ENCODE results near the gene APRT.
A peak's percentile ranks its signal among the peaks of the same experiment; 100 is the strongest.
"Not testable (repeated sequence)": the region's sequence is repeated elsewhere in the genome, so short reads cannot be mapped to it uniquely, and the experiment has no call there.

The APRT gene

GRCh38 chr16:88784856-88785105 is 26.9 kb downstream of the APRT start:
- DNase-seq = no peak

DNA sequence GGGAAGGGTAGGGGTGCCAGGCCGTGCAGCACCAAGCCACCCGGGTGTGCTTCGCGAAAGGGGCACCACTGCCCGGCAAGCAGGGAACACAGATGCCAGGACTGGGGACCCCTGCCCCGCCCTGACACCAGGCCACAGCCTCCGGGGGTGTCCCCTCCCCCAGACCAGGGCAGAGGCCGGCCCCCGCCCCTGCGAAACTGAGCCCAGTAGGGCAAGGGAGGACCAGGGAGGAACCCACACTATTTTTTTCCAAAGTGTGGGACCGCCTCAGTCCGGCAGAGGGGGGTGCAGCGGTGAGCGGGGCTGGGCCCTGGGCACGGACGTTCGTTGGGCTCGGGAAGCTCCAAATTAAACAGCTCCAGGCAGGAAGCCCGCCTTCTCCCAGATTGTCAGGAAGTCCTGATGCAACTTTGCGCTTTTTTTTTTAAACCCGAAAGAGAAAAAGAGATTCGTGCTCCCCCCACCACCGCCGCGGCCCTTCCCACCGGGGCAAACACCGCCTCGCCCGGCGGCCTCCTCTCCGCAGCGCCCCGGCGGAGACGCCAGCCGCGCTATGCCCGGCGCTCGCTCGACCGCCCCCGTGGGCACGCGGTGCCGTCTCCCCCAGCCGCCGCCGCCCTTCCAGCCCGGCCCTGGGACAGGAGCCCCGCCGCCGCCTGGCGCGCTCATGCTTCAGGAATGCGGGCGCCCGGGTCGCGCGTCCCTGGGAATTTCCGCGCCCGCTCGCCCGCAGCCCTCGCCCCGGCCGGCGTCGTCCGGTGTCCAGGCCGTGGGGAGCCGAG is 27.5 kb downstream of the APRT start:
- DNase-seq = peak; percentile 78

DNA sequence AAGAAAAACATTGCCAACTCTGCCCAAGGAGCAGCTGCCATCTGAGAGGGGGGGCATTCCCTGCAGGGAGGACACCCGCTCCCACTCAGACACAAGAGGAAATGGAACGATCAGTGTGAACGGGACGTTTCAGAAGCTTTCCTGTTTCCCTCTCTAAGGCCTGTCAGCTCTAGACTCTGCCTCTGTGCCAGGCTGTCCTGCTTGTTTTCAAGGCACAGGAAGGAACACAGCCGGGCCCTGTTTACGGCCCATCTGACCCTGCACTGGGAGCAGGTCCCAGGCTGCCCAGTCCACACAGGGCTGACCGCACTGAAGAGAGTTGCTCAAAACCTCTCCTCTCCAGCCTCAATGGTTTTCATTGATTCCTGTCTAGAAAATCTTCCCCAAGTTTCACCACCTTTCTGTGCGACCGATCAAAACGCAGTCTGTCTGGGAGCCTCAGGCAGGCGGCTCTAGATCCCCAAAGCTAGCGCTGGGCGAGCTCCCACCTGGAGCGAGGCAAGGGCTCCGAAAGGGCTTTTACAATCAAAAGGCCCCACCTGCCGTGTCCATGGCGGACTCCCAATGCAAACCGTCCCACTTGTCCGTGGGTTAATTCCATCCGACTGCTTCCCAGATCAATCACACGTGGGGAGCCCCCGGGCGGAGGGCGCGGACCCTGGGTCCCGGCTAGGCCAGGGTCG is 28.2 kb downstream of the APRT start:
- peak; percentile 53 for DNase-seq

- DNase-seq = peak; percentile 90
Measured at GRCh38 chr16:88782454-88783390, 29.0 kb downstream of the APRT start.

DNA sequence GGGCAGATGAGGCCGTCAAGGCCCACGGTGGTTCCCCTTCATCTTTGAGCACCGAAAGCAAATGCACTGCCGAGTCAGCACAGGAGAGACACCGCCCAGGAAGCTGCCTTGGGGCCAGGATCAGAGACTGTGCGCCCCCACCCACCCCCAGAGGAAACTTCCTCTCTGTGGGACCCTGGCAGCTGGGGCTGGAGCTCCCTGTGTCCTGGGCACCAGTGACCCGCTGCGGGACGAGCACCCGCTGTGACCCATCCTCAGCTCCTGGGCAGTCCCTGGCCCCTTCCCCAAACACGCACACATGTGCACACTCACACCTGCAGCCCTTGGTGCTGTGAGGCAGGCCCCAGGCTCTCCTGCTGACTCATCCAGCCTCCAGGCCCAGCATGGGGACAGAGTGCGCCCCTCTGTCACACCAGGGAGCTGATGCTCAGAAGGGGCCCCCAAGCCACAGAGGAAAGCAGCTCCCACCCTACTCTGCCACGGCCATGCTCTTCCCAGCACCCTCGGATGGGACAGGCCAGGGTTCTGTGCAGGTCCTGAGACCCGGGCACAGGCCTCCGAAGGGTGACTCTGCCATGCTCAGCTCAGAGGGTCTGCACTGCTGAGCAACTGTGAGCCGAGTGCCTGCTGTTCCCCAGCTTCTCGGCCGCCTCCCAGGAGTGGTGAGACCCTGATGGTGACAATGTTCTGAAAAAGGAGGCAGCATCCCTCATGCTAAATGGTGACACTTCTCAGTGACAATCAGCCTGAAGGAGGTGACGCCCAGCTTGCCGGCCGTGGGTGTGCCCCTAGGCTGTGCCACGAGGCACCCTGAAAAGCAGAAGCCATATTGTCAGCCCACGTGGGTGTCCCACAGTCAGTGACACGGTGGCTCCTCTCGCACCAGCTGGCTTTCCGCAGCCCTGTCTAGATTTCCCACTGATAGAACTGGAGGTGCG is 30.3 kb downstream of the APRT start:
- DNase-seq = no peak

DNA sequence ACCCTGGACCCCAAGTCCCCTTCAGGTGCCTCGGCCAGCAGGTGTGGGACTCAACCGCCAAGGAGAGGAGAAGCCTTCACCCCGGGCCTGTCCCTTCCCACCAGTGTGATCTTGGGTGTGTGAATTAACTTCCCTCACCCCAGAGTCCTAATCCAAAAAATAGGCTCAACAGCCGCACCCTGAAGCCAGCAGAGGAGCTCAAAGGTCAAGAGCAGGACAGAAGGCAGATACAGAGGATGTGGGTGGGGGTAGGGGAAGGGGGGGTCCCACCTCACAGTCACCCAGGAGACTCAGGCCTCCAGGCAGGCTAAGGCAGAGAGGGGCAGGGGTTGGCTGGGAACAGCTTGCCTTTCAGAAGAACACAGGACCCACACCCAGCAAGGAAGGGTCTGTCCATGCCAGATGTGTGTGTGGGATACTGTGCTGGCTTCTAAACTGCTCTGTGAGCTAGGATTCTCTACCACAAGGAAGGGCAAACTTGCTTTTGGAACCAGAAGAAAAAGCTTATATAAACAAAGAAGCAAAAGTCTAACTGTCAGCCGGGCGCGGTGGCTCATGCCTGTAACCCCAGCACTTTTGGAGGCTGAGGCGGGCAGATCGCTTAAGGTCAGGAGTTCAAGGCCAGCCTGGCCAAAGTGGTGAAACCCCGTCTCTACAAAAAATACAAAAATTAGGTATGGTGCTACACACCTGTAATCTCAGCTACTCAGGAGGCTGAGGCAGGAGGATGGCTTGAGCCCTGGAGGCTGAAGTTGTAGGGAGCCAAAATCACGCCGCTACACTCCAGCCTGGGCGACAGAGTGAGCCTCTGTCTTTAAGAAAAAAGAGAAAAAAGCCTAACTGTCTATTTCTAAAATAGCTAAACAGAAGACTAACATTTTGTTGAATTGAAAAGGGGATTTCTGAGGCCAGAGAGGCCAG is 31.3 kb downstream of the APRT start:
- DNase-seq = no peak

GRCh38 chr16:88779406-88780141 is 32.2 kb downstream of the APRT start:
- DNase-seq = no peak

DNA sequence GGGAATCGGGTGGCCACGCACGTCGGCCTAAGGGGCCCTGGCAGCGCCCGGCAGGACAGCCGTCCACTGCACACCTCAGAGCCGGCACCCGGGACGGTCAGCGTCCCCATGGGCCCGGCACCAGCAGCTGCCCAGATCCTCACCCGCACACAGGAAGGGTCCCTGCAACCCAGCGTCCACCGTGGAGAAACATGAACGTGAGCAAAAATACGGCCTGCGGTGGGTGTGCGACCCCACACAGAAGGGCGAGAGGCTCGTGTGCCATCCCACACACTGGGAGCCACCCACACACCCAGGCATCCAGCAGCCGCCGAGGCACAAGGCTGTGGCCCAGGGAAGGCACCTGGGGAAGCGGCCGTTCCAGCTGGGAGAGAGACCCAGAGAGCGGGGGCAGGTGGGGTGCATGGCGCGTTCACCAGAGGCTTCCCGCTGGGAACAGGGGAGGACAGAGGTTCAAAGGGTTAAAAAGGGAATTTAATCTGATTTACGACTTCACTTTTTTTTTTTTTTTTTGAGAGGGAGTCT is 33.1 kb downstream of the APRT start:
- no peak for DNase-seq

GRCh38 chr16:88778271-88778525 is 33.5 kb downstream of the APRT start:
- no peak for DNase-seq

DNA sequence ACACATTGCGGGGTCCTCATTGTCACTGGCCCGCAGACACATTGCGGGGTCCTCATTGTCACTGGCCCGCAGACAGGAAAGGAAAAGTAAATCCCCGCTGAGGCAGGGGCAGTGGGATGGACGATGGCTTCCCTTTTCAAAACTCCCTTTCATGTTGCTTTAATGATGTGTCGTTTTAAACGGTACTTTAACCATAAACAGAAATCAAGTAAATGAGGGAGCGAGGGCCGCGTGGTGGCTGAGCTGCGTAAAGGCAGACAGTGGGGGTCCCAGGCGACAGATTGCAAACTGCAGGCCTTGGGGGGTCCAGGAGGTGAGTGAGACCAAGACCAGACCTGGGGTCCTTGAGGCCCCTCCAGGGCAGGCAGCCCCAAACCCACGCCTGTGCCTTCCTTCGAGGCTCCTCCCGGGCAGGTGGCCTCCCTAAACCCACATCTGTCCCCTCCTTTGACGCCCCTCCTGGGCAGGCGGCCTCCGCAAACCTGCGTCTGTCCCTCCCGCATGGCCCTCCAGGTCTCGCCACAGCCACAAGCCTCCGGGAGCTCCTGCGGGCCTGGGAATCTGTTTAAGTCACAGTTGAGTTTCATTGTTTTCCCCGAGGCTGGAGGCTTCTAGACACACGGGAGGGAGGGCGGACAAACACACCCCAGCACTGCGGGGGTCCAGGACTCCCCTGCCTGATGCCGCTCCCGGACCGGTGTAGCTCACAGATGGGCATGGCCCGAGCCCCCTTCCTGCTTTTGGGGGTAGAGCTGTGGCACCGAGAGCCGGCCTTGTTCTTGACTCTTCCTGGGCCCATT is 34.1 kb downstream of the APRT start:
- no peak for DNase-seq

GRCh38 chr16:88775825-88776224 is 35.9 kb downstream of the APRT start:
- no peak for DNase-seq

DNA sequence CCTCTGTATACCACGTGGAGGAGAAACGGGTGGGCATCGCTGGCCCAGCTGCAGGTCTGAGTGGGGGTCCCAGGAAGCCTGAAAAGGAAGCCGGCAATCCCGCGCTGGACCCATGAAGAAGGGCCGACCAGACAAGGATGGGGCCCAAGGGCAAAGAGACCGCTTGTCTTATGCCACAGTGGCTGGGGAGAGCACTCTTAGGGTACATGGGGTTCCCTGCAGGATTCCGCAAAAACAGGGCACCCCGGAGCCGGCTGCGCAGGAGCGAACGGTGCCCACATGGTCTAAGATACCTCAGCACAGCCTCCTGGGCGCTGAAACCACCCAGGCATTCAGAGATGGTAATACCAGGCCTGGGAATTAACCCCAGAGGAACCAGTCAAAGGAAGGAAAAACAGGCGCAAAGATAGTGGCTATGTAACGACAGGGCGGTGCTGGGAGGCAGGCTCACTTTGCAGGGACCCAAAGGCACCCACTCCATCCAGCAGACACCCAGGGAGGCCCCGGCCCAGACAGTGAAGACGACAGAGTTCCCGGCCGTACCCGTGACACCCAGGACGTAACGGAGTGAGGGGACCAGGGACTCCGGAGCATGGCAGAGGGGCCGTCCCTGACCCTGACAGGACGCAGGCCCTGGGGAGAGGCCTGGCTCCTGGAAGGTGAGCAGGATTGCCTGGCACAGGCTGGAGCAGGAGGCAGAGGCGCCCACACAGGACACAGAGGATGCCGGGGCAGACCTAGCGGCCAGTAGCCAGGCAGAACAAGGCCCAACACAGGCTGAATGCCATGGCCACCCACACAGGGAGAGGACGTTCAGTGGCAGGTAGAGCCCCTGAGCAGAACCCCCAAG is 37.0 kb downstream of the APRT start:
- no peak for DNase-seq

GRCh38 chr16:88773812-88774291 is 37.9 kb downstream of the APRT start:
- DNase-seq = peak; percentile 92

GRCh38 chr16:88772871-88773811 is 38.6 kb downstream of the APRT start:
- DNase-seq = peak; percentile 96

DNA sequence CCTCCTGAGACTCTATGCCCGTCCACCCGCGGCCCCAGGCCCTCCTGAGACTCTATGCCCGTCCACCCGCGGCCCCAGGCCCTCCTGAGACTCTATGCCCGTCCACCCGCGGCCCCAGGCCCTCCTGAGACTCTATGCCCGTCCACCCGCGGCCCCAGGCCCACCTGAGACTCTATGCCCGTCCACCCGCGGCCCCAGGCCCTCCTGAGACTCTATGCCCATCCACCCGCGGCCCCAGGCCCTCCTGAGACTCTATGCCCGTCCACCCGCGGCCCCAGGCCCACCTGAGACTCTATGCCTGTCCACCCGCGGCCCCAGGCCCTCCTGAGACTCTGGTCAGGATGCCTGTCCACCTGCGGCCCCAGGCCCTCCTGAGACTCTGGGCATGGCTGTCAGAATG is 39.9 kb downstream of the APRT start:
- DNase-seq = not testable (repeated sequence)

GRCh38 chr16:88771294-88771772 is 40.4 kb downstream of the APRT start:
- DNase-seq = no peak

All from EL (cell line).